HG03103 (cell line): Measurements from ENCODE around the gene RHEBL1.

Experiments used
- ATAC-seq: cut with Tn5 transposase; IDR thresholded peaks from one replicate; pipeline ENCODE4 v1.9.1; 2021; ENCODE audit warnings: low read depth; ENCODE audit not compliant: unreplicated experiment

Gene RHEBL1, protein sequence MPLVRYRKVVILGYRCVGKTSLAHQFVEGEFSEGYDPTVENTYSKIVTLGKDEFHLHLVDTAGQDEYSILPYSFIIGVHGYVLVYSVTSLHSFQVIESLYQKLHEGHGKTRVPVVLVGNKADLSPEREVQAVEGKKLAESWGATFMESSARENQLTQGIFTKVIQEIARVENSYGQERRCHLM

DNA sequence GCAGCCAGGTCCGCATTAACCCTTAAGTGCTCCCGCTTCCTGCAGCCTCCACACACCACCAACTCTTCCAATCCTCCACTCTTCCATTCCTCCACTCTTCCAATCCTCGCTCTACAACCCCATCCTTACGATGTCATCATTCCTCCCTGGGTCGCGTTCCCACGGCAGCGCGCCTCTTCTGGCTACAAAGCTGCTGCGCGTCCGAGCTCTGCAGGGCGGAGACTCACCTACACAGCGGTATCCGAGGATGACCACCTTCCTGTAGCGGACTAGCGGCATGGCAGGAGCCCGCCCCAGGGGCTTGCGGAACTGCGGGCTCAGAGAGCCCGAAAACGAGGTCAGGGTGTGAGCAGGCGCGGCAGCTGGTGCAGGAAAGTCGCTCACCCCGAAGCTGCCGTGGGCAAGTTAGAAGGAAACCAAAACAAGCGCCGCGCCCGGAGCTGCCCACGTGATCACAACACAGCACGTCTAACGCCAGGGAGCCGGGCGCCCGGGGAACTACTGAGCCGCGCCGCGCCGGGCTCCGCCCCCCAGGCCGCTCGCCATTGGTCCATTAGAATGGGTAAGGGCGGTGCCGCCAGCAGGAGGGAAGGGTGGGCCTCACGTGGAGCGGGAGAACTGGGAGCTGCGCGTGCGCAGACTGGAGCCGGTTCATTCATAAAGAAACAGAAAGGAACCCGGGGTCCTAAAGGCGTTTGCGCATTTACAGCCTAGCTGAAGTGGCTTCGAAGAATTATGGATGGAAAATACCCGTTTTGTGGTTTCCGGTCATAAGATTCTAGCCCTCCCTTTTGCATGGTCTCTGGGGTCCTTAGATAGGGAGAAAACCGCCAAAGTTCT lies at the start of gene RHEBL1:
RHEBL1 (minus strand) TSS at position 473 of the 840 bp plus-strand sequence; CDS start at position 279, 194 bp downstream.
- ATAC-seq, result peak; percentile 98

GRCh38 chr12:49111206-49111605 lies 41.4 kb upstream of the RHEBL1 start:
- ATAC-seq, result no peak

GRCh38 chr12:49110464-49111155 lies 40.8 kb upstream of the RHEBL1 start, which contains the start of gene LMBR1L:
Gene LMBR1L (minus strand): TSS chr12:49110847. CDS start chr12:49110555, 292 bp downstream.
- ATAC-seq, result peak; percentile 99

- no peak for ATAC-seq
Observed at GRCh38 chr12:49109641-49110463, 40.1 kb upstream of the RHEBL1 start.

GRCh38 chr12:49108958-49109404 lies 39.2 kb upstream of the RHEBL1 start:
- no peak for ATAC-seq

DNA sequence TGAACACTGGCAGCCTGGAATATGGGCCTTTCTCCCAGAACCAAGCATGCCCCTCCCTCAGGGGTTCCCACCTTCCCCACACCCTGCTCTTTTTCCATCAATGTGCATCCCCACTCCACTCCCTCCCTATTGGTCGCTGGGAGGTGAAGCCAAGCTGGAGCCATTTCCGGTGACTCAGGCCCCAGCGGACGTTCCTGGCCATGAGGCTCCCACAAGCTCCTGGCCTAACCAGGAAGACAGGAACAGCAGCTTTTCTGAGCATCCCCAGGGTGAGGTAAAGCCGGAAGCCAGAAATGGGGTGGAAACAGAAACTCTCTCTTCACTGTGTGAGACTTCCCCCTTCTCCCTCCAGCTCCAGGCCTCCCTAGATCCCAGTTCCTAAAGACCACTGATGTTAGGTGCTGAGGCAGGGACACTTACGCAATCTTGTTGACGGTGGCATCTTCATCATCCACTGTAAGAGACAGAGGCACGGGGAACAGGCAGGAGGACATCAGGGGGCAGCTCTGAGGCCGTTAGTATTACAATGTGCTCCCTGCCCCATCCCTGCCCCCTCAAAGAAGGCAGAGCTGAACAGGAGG lies 35.8 kb upstream of the RHEBL1 start:
- ATAC-seq, result no peak

GRCh38 chr12:49104822-49105221 lies 35.0 kb upstream of the RHEBL1 start:
- no peak for ATAC-seq

- no peak for ATAC-seq
Observed at GRCh38 chr12:49100380-49100779, 30.6 kb upstream of the RHEBL1 start.

GRCh38 chr12:49098703-49099102 lies 28.9 kb upstream of the RHEBL1 start:
- no peak for ATAC-seq

DNA sequence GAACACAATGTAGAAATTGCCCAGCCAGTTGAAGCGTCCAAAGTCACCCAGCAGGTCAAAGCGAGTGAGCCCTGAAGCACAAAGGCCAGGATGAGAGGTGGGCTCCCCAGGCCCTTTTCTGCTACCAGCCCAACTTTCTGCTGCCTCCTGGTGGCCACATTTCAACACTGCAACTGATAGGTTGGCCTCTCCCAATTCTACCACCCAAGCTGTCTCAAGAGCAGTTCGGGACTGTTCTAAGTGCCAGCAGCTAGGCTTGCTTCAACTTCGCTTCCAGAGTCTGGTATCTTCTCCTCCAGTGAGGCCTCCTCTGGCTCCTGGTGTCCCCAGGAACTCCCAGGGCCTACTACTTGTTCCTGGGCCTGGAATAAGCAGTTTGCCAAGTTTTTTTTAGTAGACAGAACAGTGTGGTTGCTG lies 28.3 kb upstream of the RHEBL1 start:
- no peak for ATAC-seq

DNA sequence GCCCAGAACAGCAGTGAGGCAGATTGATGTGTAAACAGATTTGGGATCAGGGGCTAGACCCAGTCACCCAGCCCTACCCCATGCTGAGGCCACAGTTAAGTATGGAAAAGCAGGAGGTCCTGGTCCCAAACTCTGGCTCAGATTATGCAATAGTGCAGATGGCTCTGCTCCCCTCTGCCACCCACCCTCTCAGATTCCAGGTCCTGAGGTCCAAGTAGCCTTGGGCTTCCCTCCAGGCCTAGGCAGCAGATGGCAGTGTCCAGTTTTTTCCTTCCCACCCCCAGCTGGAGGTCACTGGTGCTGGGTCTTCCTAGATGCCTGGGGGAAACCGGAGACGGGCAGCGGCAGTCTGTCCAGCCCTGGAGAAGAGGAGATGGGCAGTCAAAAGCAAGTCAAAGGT lies 27.6 kb upstream of the RHEBL1 start:
- ATAC-seq, result no peak

DNA sequence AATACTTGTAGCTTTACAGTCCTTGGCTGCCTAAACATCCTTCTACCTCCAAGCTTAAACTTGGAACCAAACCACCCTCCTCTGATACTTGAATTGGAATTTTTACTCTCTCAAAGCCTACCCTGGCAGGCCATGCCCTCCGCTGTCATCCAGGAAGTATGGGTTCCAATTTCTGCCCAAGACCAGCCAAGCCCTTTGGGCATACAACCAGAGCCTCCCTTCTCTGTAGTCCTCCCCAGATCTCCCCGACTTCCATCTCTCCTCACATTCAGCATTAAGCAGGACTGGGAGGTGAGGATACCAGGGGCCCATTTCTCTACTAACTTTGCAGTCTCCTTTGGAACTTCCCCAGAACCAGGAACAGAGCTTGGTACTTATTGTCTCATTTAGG lies 25.2 kb upstream of the RHEBL1 start:
- ATAC-seq, result no peak

DNA sequence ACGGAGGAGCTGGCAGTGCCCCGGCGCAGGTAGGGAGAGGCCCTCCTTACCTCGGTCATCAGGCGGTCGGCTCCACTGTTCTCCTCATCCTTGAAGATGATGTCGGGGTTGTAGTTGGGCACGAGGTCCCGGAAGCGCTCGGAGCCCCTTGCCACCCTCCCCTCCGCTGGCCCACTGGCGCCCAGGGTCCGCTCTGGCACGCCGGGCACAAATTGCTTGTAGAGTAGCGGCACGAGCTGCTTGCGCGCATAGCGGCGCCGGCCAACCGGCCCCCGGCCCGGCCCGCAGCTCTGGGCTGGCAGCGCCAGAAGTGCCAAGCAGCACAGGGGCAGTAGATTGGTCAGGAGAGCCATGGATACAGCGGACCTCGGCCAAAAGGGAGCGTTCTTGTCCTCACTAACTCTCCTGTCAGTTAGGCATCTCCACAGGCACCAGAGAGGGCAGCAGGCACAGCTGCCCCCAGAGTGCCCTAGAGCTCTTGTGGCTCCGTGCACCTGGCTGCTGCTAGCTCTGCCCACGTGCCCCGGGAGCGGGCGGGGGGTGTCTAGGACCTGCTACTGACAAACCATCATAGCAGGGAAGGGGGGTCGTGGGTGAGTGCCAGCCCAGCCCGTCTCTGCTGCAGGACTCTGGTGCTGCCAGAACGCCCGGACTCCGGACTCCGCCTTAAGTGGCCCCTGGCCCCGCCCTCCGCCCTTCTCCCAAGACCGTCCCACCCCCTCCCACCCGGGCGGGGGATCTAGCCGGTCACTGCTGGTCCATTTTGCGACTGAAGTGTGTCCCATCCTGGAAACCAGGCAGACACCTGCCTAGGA lies 24.6 kb upstream of the RHEBL1 start, which contains the start of gene DHH:
DHH (minus strand) TSS at position 642 of the 815 bp plus-strand sequence; CDS start at position 353, 289 bp downstream.
- no peak for ATAC-seq

- no peak for ATAC-seq
Observed at GRCh38 chr12:49093792-49094159, 24.0 kb upstream of the RHEBL1 start.

DNA sequence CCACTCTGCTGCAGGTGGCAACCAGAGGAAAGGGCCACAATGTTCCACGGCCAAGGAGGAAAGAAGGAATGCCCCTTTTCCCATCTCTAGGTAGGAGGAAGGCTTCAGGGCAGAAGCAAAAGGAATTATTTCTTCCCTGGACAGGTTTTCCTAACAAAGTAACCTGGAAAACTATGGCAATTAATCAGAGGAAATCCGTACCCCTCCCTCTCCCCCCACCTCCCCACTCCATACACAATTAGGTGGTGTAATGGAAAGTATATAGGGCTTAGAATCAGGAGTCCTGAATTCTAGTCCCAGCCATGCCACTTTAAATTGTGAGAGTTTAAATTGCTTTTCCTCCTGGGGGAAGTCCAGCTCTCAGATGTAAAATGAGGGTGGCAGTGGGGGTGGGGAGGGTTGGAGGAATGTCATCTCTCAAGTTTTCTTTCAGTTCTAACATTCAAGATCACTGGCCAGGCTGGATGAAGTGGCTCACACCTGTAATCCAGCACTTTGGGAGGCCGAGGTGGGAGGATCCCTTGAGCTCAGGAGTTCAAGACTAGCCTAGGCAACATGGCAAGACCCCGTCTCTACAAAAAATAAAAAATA lies 23.1 kb upstream of the RHEBL1 start:
- no peak for ATAC-seq

DNA sequence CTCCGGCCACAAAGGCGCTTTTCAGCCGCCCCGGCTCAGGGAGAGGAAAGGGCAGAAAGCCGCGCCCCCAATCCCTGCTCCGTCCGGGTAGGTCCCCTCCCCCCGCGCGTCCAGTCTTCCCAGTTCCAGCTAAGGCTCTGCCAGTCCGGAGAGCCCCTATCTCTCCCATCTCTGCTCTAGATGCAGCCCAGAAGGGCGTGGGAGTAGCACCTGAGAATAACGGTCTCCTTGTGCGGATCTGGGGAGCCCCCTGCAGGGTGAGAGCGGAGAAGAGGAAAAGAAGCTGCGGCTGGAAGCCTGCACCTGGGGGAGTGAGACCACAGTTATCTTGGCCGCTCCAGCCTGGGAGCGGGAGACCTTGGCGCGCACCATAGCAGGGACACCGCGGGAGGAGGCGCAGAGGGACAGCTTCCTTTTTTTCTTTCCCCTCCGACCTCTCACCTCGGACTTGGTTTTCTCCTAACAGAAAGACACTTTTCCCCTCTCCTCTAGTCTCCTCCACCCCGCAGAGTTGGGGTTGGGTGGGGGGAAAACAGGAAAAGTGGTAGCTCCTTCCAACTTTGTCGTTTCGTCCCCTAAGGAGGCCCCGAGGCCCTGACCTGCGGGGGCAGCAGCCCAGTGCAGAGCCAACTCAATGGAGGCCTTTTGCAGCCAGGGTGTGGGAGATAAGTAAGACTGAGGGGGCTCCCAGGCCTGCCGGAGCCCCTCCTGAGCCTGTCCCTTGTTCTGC lies 22.5 kb upstream of the RHEBL1 start:
- no peak for ATAC-seq

DNA sequence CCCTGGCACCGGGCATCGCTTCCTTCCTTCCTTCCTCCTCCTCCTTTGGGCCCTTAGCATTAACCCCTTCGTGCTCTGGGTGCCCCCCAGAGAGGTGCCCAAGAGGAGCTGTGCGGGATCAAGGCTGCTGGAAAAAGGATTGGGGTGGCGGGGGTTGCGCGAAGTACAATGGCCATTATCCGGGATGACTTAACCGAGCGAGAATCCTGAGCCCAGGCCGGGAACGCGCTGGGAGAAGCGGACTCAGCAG lies 22.0 kb upstream of the RHEBL1 start:
- ATAC-seq, result no peak

- no peak for ATAC-seq
Observed at GRCh38 chr12:49091056-49091835, 21.5 kb upstream of the RHEBL1 start.
